K562 (cell line): Measurements from ENCODE around the gene PTK6. TPM values are rescaled to one million over a fixed set of nuclear protein-coding genes. Genes with fewer than 3 reads are reported as not detected.

Experiments used
- ATAC-seq: fragments of 200-7000 bp; cut with Tn5 transposase; 3 replicates; pipeline ENCODE4 v1.9.1; 2020; ENCODE audit warnings: moderate library complexity
- BruUV-seq: library from RNA; stranded (reverse); fragments of 400-500 nt; replicated peaks from 2 replicates; lab custom pipeline; 2021; lab: Mats Ljungman, UMichigan
- CTCF ChIA-PET: fragments of 300-600 bp; formaldehyde crosslinking; extraction: SDS; loops from one replicate; lab custom pipeline; 2021; ENCODE audit warnings: low intra/inter-chr PET ratio; lab: Yijun Ruan, JAX
- POLR2A ChIA-PET: fragments of 300-600, 350-650 bp; sonication (Branson Sonifier 250); formaldehyde crosslinking; extraction: SDS; loops from one replicate; lab custom pipeline; 2021; ENCODE audit warnings: antibody characterized with exemption, inconsistent platforms; lab: Yijun Ruan, JAX
- DNase-seq, 4 experiments: peaks; one replicate each; pipeline versions ENCODE4 v3.0.0 to v3.0.0-alpha.2; 2011 to 2018; ENCODE audit warnings: low spot score in 3 of 4, mixed read lengths in 3 of 4; ENCODE audit errors: extremely low read depth in 1 of 4
- FAIRE-seq: peaks from 2 replicates; lab custom pipeline; 2011; peaks lifted over from hg19 to GRCh38; lab: Jason Lieb, UNC
- H2AFZ ChIP-seq: 2 replicates; pipeline ENCODE4 v1.6.0; 2011; ENCODE audit warnings: low read depth, low read length, control low read depth, inconsistent platforms
- H3K27ac ChIP-seq: fragments of 200-600 bp; 3 replicates; pipeline ENCODE4 v1.8.0; 2011; ENCODE audit warnings: low read depth, mild to moderate bottlenecking, control low read depth, inconsistent platforms, low read length, moderate library complexity, mixed read lengths; ENCODE audit errors: extremely low read depth
- H3K27me3 ChIP-seq, 2 experiments: fragments of 300-600 bp in 1 of 2; 2 replicates in 1 of 2; 3 replicates in 1 of 2; pipeline versions ENCODE4 v1.6.0 to v1.8.0; 2011; ENCODE audit warnings: inconsistent platforms in 2 of 2, low read length in 2 of 2, mild to moderate bottlenecking in 1 of 2, mixed read lengths in 1 of 2, moderate library complexity in 1 of 2; ENCODE audit not compliant: control insufficient read depth in 2 of 2, insufficient read depth in 2 of 2
- H3K36me3 ChIP-seq: fragments of 300-600 bp; 3 replicates; pipeline ENCODE4 v1.8.0; 2011; ENCODE audit warnings: mild to moderate bottlenecking, low read length, inconsistent platforms; ENCODE audit not compliant: control insufficient read depth, insufficient read depth
- H3K4me1 ChIP-seq, 2 experiments: fragments of 200-600 bp in 1 of 2; replicated peaks in 1 of 2; 2 replicates in 1 of 2; 3 replicates in 1 of 2; pipeline versions ENCODE4 v1.5.1 to v1.8.0; 2011; ENCODE audit warnings: inconsistent platforms in 2 of 2, low read length in 2 of 2, mild to moderate bottlenecking in 1 of 2, mixed read lengths in 1 of 2, moderate library complexity in 1 of 2; ENCODE audit not compliant: control insufficient read depth in 2 of 2, insufficient read depth in 2 of 2
- H3K4me2 ChIP-seq: 2 replicates; pipeline ENCODE4 v1.6.1; 2011; ENCODE audit warnings: low read length, control low read depth, inconsistent platforms, mixed read lengths; ENCODE audit not compliant: insufficient read depth
- H3K4me3 ChIP-seq: fragments of 200-600 bp; sonication (generic), shearing (Covaris generic); 2 replicates; pipeline ENCODE4 v1.5.1; 2016; ENCODE audit warnings: control low read depth, inconsistent platforms
- H3K79me2 ChIP-seq: fragments of 200-600 bp; 3 replicates; pipeline ENCODE4 v1.8.0; 2011; ENCODE audit warnings: low read length, inconsistent platforms; ENCODE audit not compliant: control insufficient read depth, insufficient read depth
- H3K9ac ChIP-seq, 2 experiments: 2 replicates each; pipeline versions ENCODE4 v1.6.0 to v1.6.1; 2011; ENCODE audit warnings: low read depth in 2 of 2, low read length in 2 of 2, control low read depth in 1 of 2, inconsistent platforms in 1 of 2, mild to moderate bottlenecking in 1 of 2, mixed read lengths in 1 of 2; ENCODE audit not compliant: insufficient read depth in 1 of 2
- H3K9me1 ChIP-seq: one replicate; pipeline ENCODE4 v1.6.0; 2011; ENCODE audit warnings: inconsistent platforms, mild to moderate bottlenecking, low read length, moderate library complexity; ENCODE audit not compliant: control insufficient read depth, insufficient read depth
- H3K9me3 ChIP-seq: replicated peaks from 2 replicates; pipeline ENCODE4 v1.5.1; 2011; ENCODE audit warnings: low read depth, low read length, inconsistent platforms; ENCODE audit not compliant: control insufficient read depth, insufficient read depth
- H4K20me1 ChIP-seq: replicated peaks from 2 replicates; pipeline ENCODE4 v1.6.1; 2011; ENCODE audit warnings: low read length, inconsistent platforms, mixed read lengths; ENCODE audit not compliant: control insufficient read depth, insufficient read depth
- CTCFL ChIP-seq: IDR thresholded peaks from 2 replicates; pipeline ENCODE4 v1.6.1; 2011; ENCODE audit warnings: borderline replicate concordance, low read depth, mild to moderate bottlenecking, moderate library complexity, low read length; ENCODE audit not compliant: insufficient read depth, poor library complexity, severe bottlenecking
- HNRNPLL ChIP-seq: fragments of 200-400 bp; formaldehyde crosslinking; IDR thresholded peaks from 2 replicates; pipeline ENCODE4 v1.6.1; 2017; ENCODE audit warnings: low read length, low read depth, mild to moderate bottlenecking; ENCODE audit not compliant: poor library complexity, severe bottlenecking
- KAT8 ChIP-seq: fragments of 450-650 bp; IDR thresholded peaks from 2 replicates; pipeline ENCODE4 v1.6.1; 2016; ENCODE audit warnings: low read depth, mild to moderate bottlenecking
- MAFK ChIP-seq: IDR thresholded peaks from 2 replicates; pipeline ENCODE4 v1.6.1; 2011; ENCODE audit warnings: low read length, improper control_type of control experiment
- MAZ ChIP-seq, 2 experiments: fragments of 450-650 bp in 1 of 2; sonication (generic) in 1 of 2; formaldehyde crosslinking; IDR thresholded peaks in 1 of 2; conservative IDR thresholded peaks in 1 of 2; 2 replicates each; pipeline versions ENCODE4 v1.4.0 to v1.5.0; 2020; ENCODE audit warnings: mild to moderate bottlenecking in 1 of 2, missing genetic modification reagents in 1 of 2
- NR0B1 ChIP-seq: fragments of 450-650 bp; IDR thresholded peaks from one replicate; pipeline ENCODE4 v1.6.1; 2018; ENCODE audit warnings: mild to moderate bottlenecking, moderate library complexity; ENCODE audit not compliant: partially characterized antibody
- NR2C2 ChIP-seq, 2 experiments: fragments of 200-800 bp in 1 of 2; sonication (Bioruptor generic) in 1 of 2; sonication (generic) in 1 of 2; formaldehyde crosslinking in 1 of 2; IDR thresholded peaks; 2 replicates each; pipeline versions ENCODE4 v1.6.1 to v1.8.0; 2016 to 2022; ENCODE audit warnings: mild to moderate bottlenecking in 1 of 2, missing compliant biosample characterization in 1 of 2, missing genetic modification characterization in 1 of 2, missing genetic modification reagents in 1 of 2
- SAP30 ChIP-seq: fragments of 200-600 bp; sonication (generic); IDR thresholded peaks from 2 replicates; pipeline ENCODE4 v1.6.1; 2012; ENCODE audit warnings: borderline replicate concordance, low read depth, mild to moderate bottlenecking, moderate library complexity, low read length, control low read depth, inconsistent platforms; ENCODE audit not compliant: insufficient read depth, poor library complexity, severe bottlenecking
- SP1 ChIP-seq: sonication (generic); formaldehyde crosslinking; IDR thresholded peaks from 2 replicates; pipeline ENCODE4 v1.8.1; 2022; ENCODE audit warnings: mild to moderate bottlenecking, missing genetic modification reagents
- SRSF3 ChIP-seq: fragments of 200-400 bp; formaldehyde crosslinking; IDR thresholded peaks from 2 replicates; pipeline ENCODE4 v1.6.1; 2016; ENCODE audit warnings: mild to moderate bottlenecking, low read length, moderate library complexity; ENCODE audit not compliant: insufficient read depth
- YBX1 ChIP-seq: fragments of 450-650 bp; IDR thresholded peaks from 2 replicates; pipeline ENCODE4 v1.7.1; 2016; ENCODE audit warnings: mild to moderate bottlenecking
- ZNF518B ChIP-seq: fragments of 250-450 bp; sonication (Bioruptor Pico); IDR thresholded peaks from 2 replicates; pipeline ENCODE4 v1.5.0; 2021; ENCODE audit warnings: mild to moderate bottlenecking, moderate library complexity
- WGBS: fragments of 100-300 bp; shearing (Covaris generic); methylation state at CpG from one replicate; pipeline ENCODE4 v1.1.6; 2016; ENCODE audit warnings: low coverage, mixed read lengths; ENCODE audit not compliant: insufficient coverage; ENCODE audit errors: missing lambda C conversion rate; 5-methylcytosine and 5-hydroxymethylcytosine counted together
- in situ Hi-C: fragments of 300-500 bp; cut with MboI; formaldehyde crosslinking; loops from 4 replicates; pipeline ENCODE4 v1.15.0; 2018; ENCODE audit warnings: inconsistent platforms, mixed read lengths
- intact Hi-C: fragments of 100-400 bp; cut with micrococcal nuclease; formaldehyde crosslinking; loops from 2 replicates; pipeline ENCODE4 v1.14.2; 2022
- polyA plus RNA-seq, 8 experiments: library from polyadenylated mRNA; depleted of rRNA in 4 of 8; stranded (reverse) in 5 of 8; unstranded in 3 of 8; fragments of >200 nt; fragmentation: Nextera tagmentation in 2 of 8; fragmentation: Illumina TruSeq in 1 of 8; extraction: Ambion mirVana in 2 of 8; extraction: Trizol in 1 of 8; gene quantifications; 2 replicates each; pipeline versions ENCODE4 v1.2.1 to v1.2.3, GENCODE V29; 2011 to 2014; ENCODE audit warnings: inconsistent platforms in 1 of 8, missing spikeins in 1 of 8
- total RNA-seq, 7 experiments: library from RNA; depleted of rRNA in 6 of 7; stranded (reverse); fragments of >200 nt in 6 of 7; fragmentation: Illumina TruSeq in 2 of 7; extraction: Trizol in 2 of 7; gene quantifications; 2 replicates each; pipeline versions ENCODE4 v1.2.1 to v1.2.3, GENCODE V29; 2011 to 2021; ENCODE audit warnings: low replicate concordance in 1 of 7

PTK6 gene
- total and polyA plus RNA-seq, 9 of the 15 experiments (the other 6 are each of a cell fraction or from before 2014, with no cell fraction given): 0.07 TPM; not detected in 8

- TF ChIP-seq NR0B1 (no peak), SAP30 (no peak)
Observed at GRCh38 chr20:63491635-63492230, 45.4 kb downstream of the PTK6 start (continued).

GRCh38 chr20:63491078-63491477 is 46.1 kb downstream of the PTK6 start:
- POLR2A ChIA-PET: no interaction called here
- Histone ChIP-seq H3K27me3 (no peaks in the 10 kb centered on the region), H3K9me3 (no peaks in the 10 kb centered on the region), H3K4me2 (no peak overlapping the region), H3K4me3 (no peak overlapping the region), H3K36me3 (no peaks in the 10 kb centered on the region), H2AFZ (no peak overlapping the region), H3K79me2 (no peaks in the 10 kb centered on the region), H3K4me1 (peaks cover 0 to 34% of the 10 kb centered on the region in 2 experiments; a peak in 2 of 5 replicates), H3K27ac (no peak overlapping the region), H3K9me1 (no peaks in the 10 kb centered on the region), H4K20me1 (peaks cover 4% of the 10 kb centered on the region), H3K9ac (no peak overlapping the region)
- BruUV-seq: no TSS peak
- 13% methylated on average over 4 of the region's 4 CpGs for WGBS
- CTCF ChIA-PET: no interaction called here
- no peak for DNase-seq
- no peak for FAIRE-seq
- intact Hi-C loops: no loop called here
- in situ Hi-C loops: no loop called here
- no peak for ATAC-seq
- no peak for TF ChIP-seq NR2C2 (CRISPR knock-in tag; IDR thresholded peaks at IDR 0.05)
- TF ChIP-seq NR2C2 (tag; IDR thresholded peaks at IDR 0.05): no peak
- TF ChIP-seq HNRNPLL: no peak
- TF ChIP-seq ZNF518B (CRISPR knock-in tag): no peak
- no peak for TF ChIP-seq YBX1
- TF ChIP-seq MAZ (CRISPR knock-in tag; conservative IDR thresholded peaks at IDR 0.05 in 1 of 2, IDR thresholded peaks at IDR 0.05 in 1 of 2): no peak
- no peak for TF ChIP-seq MAFK
- TF ChIP-seq CTCFL: no peak
- TF ChIP-seq SP1 (CRISPR knock-in tag): no peak
- no peak for TF ChIP-seq SRSF3
- no peak for TF ChIP-seq KAT8
